Liver (tissue), 9 donors: ENCODE data around the gene SPEG. TPM values are rescaled to one million over a fixed set of nuclear protein-coding genes. Genes with fewer than 3 reads are reported as not detected.

Source experiments
- DNase-seq: peaks from one replicate; pipeline ENCODE4 v3.0.0-alpha.2; 2017; ENCODE audit warnings: low spot score
- H3K27ac ChIP-seq, 2 donors: one replicate each; pipeline ENCODE4 v1.7.0; 2013; ENCODE audit warnings: inconsistent platforms in 2 of 2, low read length in 2 of 2, control low read depth in 1 of 2, low read depth in 1 of 2, mild to moderate bottlenecking in 1 of 2
- H3K27me3 ChIP-seq, 4 donors: one replicate each; pipeline versions ENCODE4 v1.6.1 to v1.7.0; 2013; ENCODE audit warnings: low read length in 3 of 4, inconsistent platforms in 1 of 4, mild to moderate bottlenecking in 1 of 4, moderate library complexity in 1 of 4; ENCODE audit not compliant: control insufficient read depth in 4 of 4, insufficient read depth in 4 of 4
- H3K36me3 ChIP-seq, 4 donors: one replicate each; pipeline versions ENCODE4 v1.6.1 to v1.7.0; 2013; ENCODE audit warnings: low read length in 3 of 4, mild to moderate bottlenecking in 3 of 4, low read depth in 1 of 4, moderate library complexity in 1 of 4; ENCODE audit not compliant: control insufficient read depth in 4 of 4, insufficient read depth in 3 of 4
- H3K4me1 ChIP-seq, 4 donors: one replicate each; pipeline versions ENCODE4 v1.6.1 to v1.7.0; 2013; ENCODE audit warnings: low read length in 3 of 4, mild to moderate bottlenecking in 3 of 4, moderate library complexity in 1 of 4; ENCODE audit not compliant: control insufficient read depth in 4 of 4, insufficient read depth in 4 of 4
- H3K4me3 ChIP-seq, 3 donors: one replicate each; pipeline versions ENCODE4 v1.6.1 to v1.7.0; 2013; ENCODE audit warnings: low read length in 3 of 3, control low read depth in 1 of 3, low read depth in 1 of 3, mild to moderate bottlenecking in 1 of 3
- H3K9ac ChIP-seq, 2 donors: one replicate each; pipeline ENCODE4 v1.7.0; 2013; ENCODE audit warnings: low read length in 2 of 2, mild to moderate bottlenecking in 2 of 2, moderate library complexity in 2 of 2, control low read depth in 1 of 2, low read depth in 1 of 2
- H3K9me3 ChIP-seq, 4 donors: one replicate each; pipeline versions ENCODE4 v1.6.1 to v1.7.0; 2013; ENCODE audit warnings: low read length in 3 of 4; ENCODE audit not compliant: control insufficient read depth in 4 of 4
- FOXA1 ChIP-seq: IDR thresholded peaks from 2 replicates; pipeline ENCODE4 v1.6.1; 2016; ENCODE audit warnings: antibody characterized with exemption
- FOXA2 ChIP-seq: IDR thresholded peaks from 2 replicates; pipeline ENCODE4 v1.6.1; 2016; ENCODE audit warnings: antibody characterized with exemption
- HNF4A ChIP-seq, 2 donors: conservative IDR thresholded peaks; 2 replicates each; pipeline ENCODE4 v1.6.1; 2016; ENCODE audit warnings: antibody characterized with exemption in 2 of 2, mild to moderate bottlenecking in 2 of 2
- JUND ChIP-seq, 2 donors: IDR thresholded peaks; 2 replicates each; pipeline ENCODE4 v1.6.1; 2016; ENCODE audit warnings: antibody characterized with exemption in 2 of 2
- SP1 ChIP-seq: IDR thresholded peaks from 2 replicates; pipeline ENCODE4 v1.6.1; 2018; ENCODE audit warnings: antibody characterized with exemption, mild to moderate bottlenecking
- TAF1 ChIP-seq: conservative IDR thresholded peaks from 2 replicates; pipeline ENCODE4 v1.6.1; 2016; ENCODE audit warnings: antibody characterized with exemption, mild to moderate bottlenecking
- YY1 ChIP-seq: IDR thresholded peaks from 2 replicates; pipeline ENCODE4 v1.6.1; 2016; ENCODE audit warnings: antibody characterized with exemption, mild to moderate bottlenecking
- WGBS: extraction: QIAGEN DNeasy Blood & Tissue Kit; methylation state at CpG from one replicate; pipeline ENCODE4 v1.1.7; 2013; 5-methylcytosine and 5-hydroxymethylcytosine counted together
- polyA plus RNA-seq, 2 donors: library from polyadenylated mRNA; stranded (reverse) in 1 of 2; unstranded in 1 of 2; fragments of 200-250 nt in 1 of 2; fragments of >200 nt in 1 of 2; fragmentation: Nextera tagmentation in 1 of 2; extraction: Ambion mirVana in 1 of 2; gene quantifications; one replicate each; pipeline versions ENCODE4 v1.2.1 to v1.2.3, GENCODE V29; 2013 to 2015
- total RNA-seq, 2 donors: library from RNA; depleted of rRNA; stranded (reverse); fragments of >200 nt; gene quantifications; one replicate each; pipeline ENCODE4 v1.2.3, GENCODE V29; 2014
- TF ChIP-seq, protein P1 (sequence below): IDR thresholded peaks from 2 replicates; pipeline ENCODE4 v1.6.1; 2016; ENCODE audit warnings: antibody characterized with exemption
- TF ChIP-seq, protein P2 (sequence below): IDR thresholded peaks from 2 replicates; pipeline ENCODE4 v1.6.1; 2016; ENCODE audit warnings: antibody characterized with exemption
- TF ChIP-seq, protein P3 (sequence below): IDR thresholded peaks from 2 replicates; pipeline ENCODE4 v1.6.1; 2016; ENCODE audit warnings: antibody characterized with exemption, mild to moderate bottlenecking
- TF ChIP-seq, protein P4 (sequence below): fragments of 150-350 bp; IDR thresholded peaks from 2 replicates; pipeline ENCODE4 v1.5.1; 2017; ENCODE audit warnings: improper control_type of control experiment, low read depth, low read length; ENCODE audit not compliant: missing input control
- TF ChIP-seq, protein P5 (sequence below): IDR thresholded peaks from 2 replicates; pipeline ENCODE4 v1.6.1; 2016; ENCODE audit warnings: antibody characterized with exemption
- donor health status: healthy.
- donor health status: healthy.
- donor health status: healthy.
- donor health status: healthy.
- donor health status: healthy.

The SPEG gene
- total and polyA plus RNA-seq, 4 donors, result 0.51 to 0.96 (median 0.66) TPM

DNA sequence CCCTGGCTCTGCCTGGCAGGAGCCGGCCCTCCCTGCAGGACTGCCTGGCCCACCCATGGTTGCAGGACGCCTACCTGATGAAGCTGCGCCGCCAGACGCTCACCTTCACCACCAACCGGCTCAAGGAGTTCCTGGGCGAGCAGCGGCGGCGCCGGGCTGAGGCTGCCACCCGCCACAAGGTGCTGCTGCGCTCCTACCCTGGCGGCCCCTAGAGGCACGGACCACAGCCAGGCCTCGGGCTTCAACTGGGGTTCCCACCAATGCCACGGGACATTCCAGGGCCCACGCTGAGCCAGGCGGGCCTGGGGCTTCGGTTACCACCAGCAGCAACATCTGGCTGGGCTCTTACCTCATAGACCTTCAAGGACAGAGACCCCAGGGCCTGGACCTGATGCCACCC, 57.9 kb downstream of the SPEG start:
- no peak overlapping the region for H3K27ac ChIP-seq
- WGBS, result 49% methylated on average over 20 of the region's 20 CpGs
- DNase-seq, result no peak
- peaks cover 0 to 3% (median 0%) of the 10 kb centered on the region in 4 donors for H3K27me3 ChIP-seq
- TF ChIP-seq, protein P1, sequence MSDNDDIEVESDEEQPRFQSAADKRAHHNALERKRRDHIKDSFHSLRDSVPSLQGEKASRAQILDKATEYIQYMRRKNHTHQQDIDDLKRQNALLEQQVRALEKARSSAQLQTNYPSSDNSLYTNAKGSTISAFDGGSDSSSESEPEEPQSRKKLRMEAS, result no peak
- TF ChIP-seq, protein P2, sequence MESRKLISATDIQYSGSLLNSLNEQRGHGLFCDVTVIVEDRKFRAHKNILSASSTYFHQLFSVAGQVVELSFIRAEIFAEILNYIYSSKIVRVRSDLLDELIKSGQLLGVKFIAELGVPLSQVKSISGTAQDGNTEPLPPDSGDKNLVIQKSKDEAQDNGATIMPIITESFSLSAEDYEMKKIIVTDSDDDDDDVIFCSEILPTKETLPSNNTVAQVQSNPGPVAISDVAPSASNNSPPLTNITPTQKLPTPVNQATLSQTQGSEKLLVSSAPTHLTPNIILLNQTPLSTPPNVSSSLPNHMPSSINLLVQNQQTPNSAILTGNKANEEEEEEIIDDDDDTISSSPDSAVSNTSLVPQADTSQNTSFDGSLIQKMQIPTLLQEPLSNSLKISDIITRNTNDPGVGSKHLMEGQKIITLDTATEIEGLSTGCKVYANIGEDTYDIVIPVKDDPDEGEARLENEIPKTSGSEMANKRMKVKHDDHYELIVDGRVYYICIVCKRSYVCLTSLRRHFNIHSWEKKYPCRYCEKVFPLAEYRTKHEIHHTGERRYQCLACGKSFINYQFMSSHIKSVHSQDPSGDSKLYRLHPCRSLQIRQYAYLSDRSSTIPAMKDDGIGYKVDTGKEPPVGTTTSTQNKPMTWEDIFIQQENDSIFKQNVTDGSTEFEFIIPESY, result no peak
- TF ChIP-seq, protein P3, sequence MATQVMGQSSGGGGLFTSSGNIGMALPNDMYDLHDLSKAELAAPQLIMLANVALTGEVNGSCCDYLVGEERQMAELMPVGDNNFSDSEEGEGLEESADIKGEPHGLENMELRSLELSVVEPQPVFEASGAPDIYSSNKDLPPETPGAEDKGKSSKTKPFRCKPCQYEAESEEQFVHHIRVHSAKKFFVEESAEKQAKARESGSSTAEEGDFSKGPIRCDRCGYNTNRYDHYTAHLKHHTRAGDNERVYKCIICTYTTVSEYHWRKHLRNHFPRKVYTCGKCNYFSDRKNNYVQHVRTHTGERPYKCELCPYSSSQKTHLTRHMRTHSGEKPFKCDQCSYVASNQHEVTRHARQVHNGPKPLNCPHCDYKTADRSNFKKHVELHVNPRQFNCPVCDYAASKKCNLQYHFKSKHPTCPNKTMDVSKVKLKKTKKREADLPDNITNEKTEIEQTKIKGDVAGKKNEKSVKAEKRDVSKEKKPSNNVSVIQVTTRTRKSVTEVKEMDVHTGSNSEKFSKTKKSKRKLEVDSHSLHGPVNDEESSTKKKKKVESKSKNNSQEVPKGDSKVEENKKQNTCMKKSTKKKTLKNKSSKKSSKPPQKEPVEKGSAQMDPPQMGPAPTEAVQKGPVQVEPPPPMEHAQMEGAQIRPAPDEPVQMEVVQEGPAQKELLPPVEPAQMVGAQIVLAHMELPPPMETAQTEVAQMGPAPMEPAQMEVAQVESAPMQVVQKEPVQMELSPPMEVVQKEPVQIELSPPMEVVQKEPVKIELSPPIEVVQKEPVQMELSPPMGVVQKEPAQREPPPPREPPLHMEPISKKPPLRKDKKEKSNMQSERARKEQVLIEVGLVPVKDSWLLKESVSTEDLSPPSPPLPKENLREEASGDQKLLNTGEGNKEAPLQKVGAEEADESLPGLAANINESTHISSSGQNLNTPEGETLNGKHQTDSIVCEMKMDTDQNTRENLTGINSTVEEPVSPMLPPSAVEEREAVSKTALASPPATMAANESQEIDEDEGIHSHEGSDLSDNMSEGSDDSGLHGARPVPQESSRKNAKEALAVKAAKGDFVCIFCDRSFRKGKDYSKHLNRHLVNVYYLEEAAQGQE, result no peak
- TF ChIP-seq YY1, result no peak
- TF ChIP-seq, protein P4, sequence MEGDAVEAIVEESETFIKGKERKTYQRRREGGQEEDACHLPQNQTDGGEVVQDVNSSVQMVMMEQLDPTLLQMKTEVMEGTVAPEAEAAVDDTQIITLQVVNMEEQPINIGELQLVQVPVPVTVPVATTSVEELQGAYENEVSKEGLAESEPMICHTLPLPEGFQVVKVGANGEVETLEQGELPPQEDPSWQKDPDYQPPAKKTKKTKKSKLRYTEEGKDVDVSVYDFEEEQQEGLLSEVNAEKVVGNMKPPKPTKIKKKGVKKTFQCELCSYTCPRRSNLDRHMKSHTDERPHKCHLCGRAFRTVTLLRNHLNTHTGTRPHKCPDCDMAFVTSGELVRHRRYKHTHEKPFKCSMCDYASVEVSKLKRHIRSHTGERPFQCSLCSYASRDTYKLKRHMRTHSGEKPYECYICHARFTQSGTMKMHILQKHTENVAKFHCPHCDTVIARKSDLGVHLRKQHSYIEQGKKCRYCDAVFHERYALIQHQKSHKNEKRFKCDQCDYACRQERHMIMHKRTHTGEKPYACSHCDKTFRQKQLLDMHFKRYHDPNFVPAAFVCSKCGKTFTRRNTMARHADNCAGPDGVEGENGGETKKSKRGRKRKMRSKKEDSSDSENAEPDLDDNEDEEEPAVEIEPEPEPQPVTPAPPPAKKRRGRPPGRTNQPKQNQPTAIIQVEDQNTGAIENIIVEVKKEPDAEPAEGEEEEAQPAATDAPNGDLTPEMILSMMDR, result no peak
- no peak for TF ChIP-seq FOXA1
- TF ChIP-seq SP1, result no peak
- TF ChIP-seq HNF4A (conservative IDR thresholded peaks at IDR 0.05), result no peak
- TF ChIP-seq, protein P5, sequence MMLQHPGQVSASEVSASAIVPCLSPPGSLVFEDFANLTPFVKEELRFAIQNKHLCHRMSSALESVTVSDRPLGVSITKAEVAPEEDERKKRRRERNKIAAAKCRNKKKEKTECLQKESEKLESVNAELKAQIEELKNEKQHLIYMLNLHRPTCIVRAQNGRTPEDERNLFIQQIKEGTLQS, result no peak
- no peak for TF ChIP-seq JUND (IDR thresholded peaks at IDR 0.05)
- no peak for TF ChIP-seq FOXA2
- TF ChIP-seq TAF1, result no peak
- no peaks in the 10 kb centered on the region for H3K36me3 ChIP-seq
- H3K9me3 ChIP-seq, result no peaks in the 10 kb centered on the region
- no peak overlapping the region for H3K4me3 ChIP-seq
- H3K4me1 ChIP-seq, result peaks cover under 1 to 12% (median 8%) of the 10 kb centered on the region in 4 donors
- no peak overlapping the region for H3K9ac ChIP-seq

DNA sequence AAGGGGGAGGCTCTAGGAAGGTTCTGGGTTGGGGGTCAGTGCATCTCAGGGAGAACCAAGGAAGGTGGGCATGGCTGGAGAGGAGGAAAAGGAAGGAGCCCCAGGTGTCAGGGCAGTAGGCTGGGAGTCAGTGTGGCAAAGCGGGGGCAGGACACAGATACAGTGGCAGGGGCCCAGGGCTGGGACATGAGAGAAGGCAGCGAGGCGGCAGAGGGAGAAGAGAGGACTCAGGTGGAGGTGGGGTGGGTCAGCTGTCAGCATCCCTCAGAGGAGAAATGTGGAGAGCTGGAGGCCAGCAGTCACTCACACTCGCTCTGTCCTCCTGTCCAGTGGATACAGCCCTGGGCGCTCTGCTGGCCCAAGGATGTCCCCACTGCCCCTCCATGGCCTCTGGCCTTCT, 58.4 kb downstream of the SPEG start:
- Histone ChIP-seq H3K36me3 (no peaks in the 10 kb centered on the region), H3K9ac (no peak overlapping the region), H3K27me3 (peaks cover 0 to 3% (median 0%) of the 10 kb centered on the region in 4 donors), H3K9me3 (no peaks in the 10 kb centered on the region), H3K4me1 (peaks cover 2 to 15% (median 11%) of the 10 kb centered on the region in 4 donors), H3K27ac (no peak overlapping the region), H3K4me3 (no peak overlapping the region)
- no peak for DNase-seq
- 91% methylated on average over 5 of the region's 5 CpGs for WGBS
- no peak for TF ChIP-seq FOXA2
